PFSK-1 (cell line): ENCODE data around the gene LCN12.

ENCODE experiments used
- FOXP2 ChIP-seq: optimal IDR thresholded peaks from 2 replicates; pipeline ENCODE3; 2011; ENCODE audit warnings: borderline replicate concordance, control low read depth, inconsistent platforms; ENCODE audit not compliant: insufficient read depth; ENCODE audit errors: extremely low read length, extremely low read depth
- POLR2AphosphoS5 ChIP-seq: IDR thresholded peaks from 2 replicates; pipeline ENCODE4 v1.6.1; 2012; ENCODE audit warnings: low read depth, mild to moderate bottlenecking, control low read depth, low read length, moderate library complexity
- REST ChIP-seq, 2 experiments: IDR thresholded peaks; 2 replicates each; pipeline versions ENCODE4 v1.6.1 to v1.8.0; 2011 to 2012; ENCODE audit warnings: low read depth in 2 of 2, low read length in 2 of 2, control low read depth in 1 of 2, inconsistent platforms in 1 of 2, mild to moderate bottlenecking in 1 of 2, moderate library complexity in 1 of 2; ENCODE audit not compliant: insufficient read depth in 1 of 2
- SIN3A ChIP-seq: IDR thresholded peaks from 2 replicates; pipeline ENCODE4 v1.6.1; 2012; ENCODE audit warnings: mild to moderate bottlenecking, low read length, moderate library complexity, borderline replicate concordance; ENCODE audit not compliant: insufficient read depth
- TAF1 ChIP-seq: IDR thresholded peaks from 2 replicates; pipeline ENCODE4 v1.6.1; 2012; ENCODE audit warnings: low read length, control low read depth, borderline replicate concordance; ENCODE audit not compliant: insufficient read depth

The LCN12 gene

GRCh38 chr9:136978865-136979544, 26.9 kb downstream of the LCN12 start:
- no peak for TF ChIP-seq TAF1
- TF ChIP-seq SIN3A: no peak
- no peak for TF ChIP-seq REST (IDR thresholded peaks at IDR 0.05; ENCODE audit: insufficient read depth in 1 of 2, low read depth in 2 of 2, low read length in 2 of 2)
- TF ChIP-seq FOXP2: no peak
- no peak for TF ChIP-seq POLR2AphosphoS5

- TF ChIP-seq REST (IDR thresholded peaks at IDR 0.05; ENCODE audit: insufficient read depth in 1 of 2, low read depth in 2 of 2, low read length in 2 of 2) (no peak), TAF1 (no peak), FOXP2 (no peak), SIN3A (no peak), POLR2AphosphoS5 (no peak)
These were observed 27.9 kb downstream of the LCN12 start for GRCh38 chr9:136979769-136980587.

GRCh38 chr9:136980669-136981478, 28.8 kb downstream of the LCN12 start:
- no peak for TF ChIP-seq SIN3A
- TF ChIP-seq POLR2AphosphoS5: no peak
- TF ChIP-seq REST (IDR thresholded peaks at IDR 0.05; ENCODE audit: insufficient read depth in 1 of 2, low read depth in 2 of 2, low read length in 2 of 2): no peak
- TF ChIP-seq FOXP2: no peak
- no peak for TF ChIP-seq TAF1

- TF ChIP-seq TAF1 (no peak), SIN3A (no peak), FOXP2 (no peak), REST (IDR thresholded peaks at IDR 0.05; ENCODE audit: insufficient read depth in 1 of 2, low read depth in 2 of 2, low read length in 2 of 2) (no peak), POLR2AphosphoS5 (no peak)
These were observed 29.6 kb downstream of the LCN12 start for GRCh38 chr9:136981588-136982231.
